ENCODE results near the gene CUZD1. TPM values are rescaled to one million over a fixed set of nuclear protein-coding genes. Genes with fewer than 3 reads are reported as not detected.

The CUZD1 gene
- total and polyA plus RNA-seq, 2 donors from 2014 or later: 0.54 to 0.65 TPM

DNA sequence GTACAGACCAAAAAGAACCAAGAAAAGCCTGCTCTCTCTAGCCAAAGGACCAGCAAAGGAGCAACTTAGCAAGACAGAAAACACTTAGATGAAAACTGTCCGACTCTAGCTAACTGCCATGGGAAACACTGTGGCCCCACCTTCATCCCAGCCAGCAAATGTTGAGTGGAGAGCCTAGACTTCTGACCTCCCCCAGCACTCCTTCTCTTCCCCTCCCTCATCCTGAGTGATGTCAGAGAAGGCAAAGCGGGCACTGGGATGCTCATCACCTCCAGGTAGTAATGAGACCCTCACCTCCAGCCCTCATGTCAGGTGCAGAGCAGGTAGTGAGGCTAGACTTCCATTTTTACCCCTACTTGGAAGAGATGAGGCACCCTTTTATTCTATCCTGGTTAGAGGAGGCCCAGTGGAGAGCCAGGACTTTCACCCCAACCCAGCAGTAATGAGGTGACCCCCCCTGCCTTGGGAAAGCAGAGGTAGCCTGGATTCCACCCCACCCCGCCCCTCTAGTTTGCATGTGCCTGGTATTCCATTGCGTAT is 16.9 kb downstream of the CUZD1 start:
- H3K9ac ChIP-seq (ENCODE audit: low read length in 3 of 3): no peak overlapping the region
- DNase-seq (no peak), FAIRE-seq (no peak)
- intact Hi-C loops (cut with DNase I): no loop called here
- H3K27me3 ChIP-seq (ENCODE audit: control insufficient read depth, insufficient read depth, low read length): no peaks in the 10 kb centered on the region
- no peaks in the 10 kb centered on the region for H3K9me3 ChIP-seq (ENCODE audit: control insufficient read depth in 2 of 3, insufficient read depth in 1 of 3, low read length in 3 of 3)
- no peaks in the 10 kb centered on the region for H3K36me3 ChIP-seq (ENCODE audit: control insufficient read depth in 2 of 3, insufficient read depth in 3 of 3, low read length in 3 of 3)
- H3K4me3 ChIP-seq (ENCODE audit: low read length in 3 of 3): no peak overlapping the region
- TF ChIP-seq, protein P1, sequence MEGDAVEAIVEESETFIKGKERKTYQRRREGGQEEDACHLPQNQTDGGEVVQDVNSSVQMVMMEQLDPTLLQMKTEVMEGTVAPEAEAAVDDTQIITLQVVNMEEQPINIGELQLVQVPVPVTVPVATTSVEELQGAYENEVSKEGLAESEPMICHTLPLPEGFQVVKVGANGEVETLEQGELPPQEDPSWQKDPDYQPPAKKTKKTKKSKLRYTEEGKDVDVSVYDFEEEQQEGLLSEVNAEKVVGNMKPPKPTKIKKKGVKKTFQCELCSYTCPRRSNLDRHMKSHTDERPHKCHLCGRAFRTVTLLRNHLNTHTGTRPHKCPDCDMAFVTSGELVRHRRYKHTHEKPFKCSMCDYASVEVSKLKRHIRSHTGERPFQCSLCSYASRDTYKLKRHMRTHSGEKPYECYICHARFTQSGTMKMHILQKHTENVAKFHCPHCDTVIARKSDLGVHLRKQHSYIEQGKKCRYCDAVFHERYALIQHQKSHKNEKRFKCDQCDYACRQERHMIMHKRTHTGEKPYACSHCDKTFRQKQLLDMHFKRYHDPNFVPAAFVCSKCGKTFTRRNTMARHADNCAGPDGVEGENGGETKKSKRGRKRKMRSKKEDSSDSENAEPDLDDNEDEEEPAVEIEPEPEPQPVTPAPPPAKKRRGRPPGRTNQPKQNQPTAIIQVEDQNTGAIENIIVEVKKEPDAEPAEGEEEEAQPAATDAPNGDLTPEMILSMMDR (IDR thresholded peaks at IDR 0.05; ENCODE audit: borderline replicate concordance, extremely low read depth, insufficient read depth): no peak
- no peaks in the 10 kb centered on the region for H3K4me1 ChIP-seq (ENCODE audit: control insufficient read depth in 2 of 3, insufficient read depth in 2 of 3, low read depth in 1 of 3, low read length in 3 of 3)
- no peak overlapping the region for H3K27ac ChIP-seq (ENCODE audit: low read depth in 2 of 2, low read length in 2 of 2)

DNA sequence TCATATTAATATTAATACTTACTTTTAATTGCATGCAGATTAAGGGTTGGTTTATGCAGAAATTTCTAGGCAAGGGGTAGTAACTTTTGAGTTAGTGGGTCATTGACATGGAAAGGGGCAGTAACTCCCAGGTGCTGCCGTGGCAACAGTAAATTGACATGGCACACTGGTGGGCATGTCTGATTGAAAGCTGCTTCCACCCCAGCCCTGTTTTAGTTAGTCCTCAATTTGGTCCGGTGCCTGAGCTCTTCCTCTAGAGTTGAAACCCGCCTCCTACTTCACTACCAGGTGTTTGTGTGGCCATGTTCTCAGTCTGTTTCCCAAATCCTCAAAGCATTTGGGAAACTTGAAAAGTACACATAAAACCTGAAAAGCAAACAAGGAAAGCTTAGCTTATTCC is 18.4 kb downstream of the CUZD1 start:
- H3K27ac ChIP-seq (ENCODE audit: low read depth in 2 of 2, low read length in 2 of 2): no peak overlapping the region
- H3K27me3 ChIP-seq (ENCODE audit: control insufficient read depth, insufficient read depth, low read length): no peaks in the 10 kb centered on the region
- H3K4me1 ChIP-seq (ENCODE audit: control insufficient read depth in 2 of 3, insufficient read depth in 2 of 3, low read depth in 1 of 3, low read length in 3 of 3): no peaks in the 10 kb centered on the region
- H3K9ac ChIP-seq (ENCODE audit: low read length in 3 of 3): no peak overlapping the region
- TF ChIP-seq, protein P1 (IDR thresholded peaks at IDR 0.05; ENCODE audit: borderline replicate concordance, extremely low read depth, insufficient read depth): no peak
- no peaks in the 10 kb centered on the region for H3K9me3 ChIP-seq (ENCODE audit: control insufficient read depth in 2 of 3, insufficient read depth in 1 of 3, low read length in 3 of 3)
- intact Hi-C loops (cut with DNase I): no loop called here
- H3K36me3 ChIP-seq (ENCODE audit: control insufficient read depth in 2 of 3, insufficient read depth in 3 of 3, low read length in 3 of 3): no peaks in the 10 kb centered on the region
- DNase-seq (no peak), FAIRE-seq (no peak)
- no peak overlapping the region for H3K4me3 ChIP-seq (ENCODE audit: low read length in 3 of 3)

- TF ChIP-seq, protein P1 (IDR thresholded peaks at IDR 0.05; ENCODE audit: borderline replicate concordance, extremely low read depth, insufficient read depth): no peak
- H3K36me3 ChIP-seq (ENCODE audit: control insufficient read depth in 2 of 3, insufficient read depth in 3 of 3, low read length in 3 of 3): no peaks in the 10 kb centered on the region
- intact Hi-C loops (cut with DNase I): no loop called here
- peaks cover 5% of the 10 kb centered on the region for H3K27me3 ChIP-seq (ENCODE audit: control insufficient read depth, insufficient read depth, low read length)
- DNase-seq (no peak), FAIRE-seq (no peak)
- no peak overlapping the region for H3K27ac ChIP-seq (ENCODE audit: low read depth in 2 of 2, low read length in 2 of 2)
- no peak overlapping the region for H3K4me3 ChIP-seq (ENCODE audit: low read length in 3 of 3)
- H3K9ac ChIP-seq (ENCODE audit: low read length in 3 of 3): no peak overlapping the region
- H3K9me3 ChIP-seq (ENCODE audit: control insufficient read depth in 2 of 3, insufficient read depth in 1 of 3, low read length in 3 of 3): no peaks in the 10 kb centered on the region
- no peaks in the 10 kb centered on the region for H3K4me1 ChIP-seq (ENCODE audit: control insufficient read depth in 2 of 3, insufficient read depth in 2 of 3, low read depth in 1 of 3, low read length in 3 of 3)
Measured at GRCh38 chr10:122822973-122823690, 22.5 kb downstream of the CUZD1 start.

Data from kidney (tissue), 14 donors.